Effector CD8-positive, alpha-beta T cell (primary cell): ENCODE measurements around the gene ACTR10.
"Not testable (repeated sequence)": the region's sequence is repeated elsewhere in the genome, so short reads cannot be mapped to it uniquely, and the experiment has no call there.

Experiments used
- DNase-seq: peaks from one replicate; lab custom pipeline; 2025; lab: John Stamatoyannopoulos, UW

Gene ACTR10

GRCh38 chr14:58216544-58216943 is 16.6 kb downstream of the ACTR10 start:
- no peak for DNase-seq

DNA sequence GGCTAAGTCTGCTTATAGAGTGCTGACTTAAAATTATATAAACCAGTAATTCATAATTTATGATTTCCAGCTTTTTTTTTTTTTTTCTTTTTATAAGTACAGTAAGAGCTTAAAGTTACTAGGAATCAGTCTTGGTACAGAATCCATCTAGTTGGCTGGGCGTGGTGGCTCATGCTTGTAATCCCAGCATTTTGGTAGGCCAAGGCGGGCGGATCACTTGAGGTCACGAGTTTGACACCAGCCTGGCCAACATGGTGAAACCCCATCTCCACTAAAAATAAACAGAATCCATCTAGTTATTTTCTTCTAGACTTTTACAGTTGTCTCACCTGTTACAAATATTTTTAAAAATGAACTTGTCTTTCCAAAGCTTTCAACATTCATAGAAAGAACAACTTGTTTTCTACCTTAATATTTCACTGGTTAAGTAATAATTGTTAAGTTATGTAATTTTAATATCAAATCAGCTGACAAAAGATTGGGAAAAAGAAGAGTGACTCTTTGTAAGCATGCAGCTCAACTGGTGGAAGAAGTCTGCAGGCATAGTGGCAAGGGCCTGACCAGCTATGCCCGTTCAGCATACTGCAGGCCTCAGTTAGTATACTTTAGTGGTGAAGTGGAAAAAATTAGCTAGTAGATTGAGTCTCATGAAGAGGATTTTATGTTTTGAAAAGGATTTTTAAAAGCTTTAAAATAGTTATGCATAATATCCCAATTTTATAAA is 27.3 kb downstream of the ACTR10 start:
- no peak for DNase-seq

- no peak for DNase-seq
These were observed 38.6 kb downstream of the ACTR10 start for GRCh38 chr14:58238252-58239243.

- DNase-seq, result peak; percentile 80
These were observed 39.6 kb downstream of the ACTR10 start for GRCh38 chr14:58239244-58240195.

DNA sequence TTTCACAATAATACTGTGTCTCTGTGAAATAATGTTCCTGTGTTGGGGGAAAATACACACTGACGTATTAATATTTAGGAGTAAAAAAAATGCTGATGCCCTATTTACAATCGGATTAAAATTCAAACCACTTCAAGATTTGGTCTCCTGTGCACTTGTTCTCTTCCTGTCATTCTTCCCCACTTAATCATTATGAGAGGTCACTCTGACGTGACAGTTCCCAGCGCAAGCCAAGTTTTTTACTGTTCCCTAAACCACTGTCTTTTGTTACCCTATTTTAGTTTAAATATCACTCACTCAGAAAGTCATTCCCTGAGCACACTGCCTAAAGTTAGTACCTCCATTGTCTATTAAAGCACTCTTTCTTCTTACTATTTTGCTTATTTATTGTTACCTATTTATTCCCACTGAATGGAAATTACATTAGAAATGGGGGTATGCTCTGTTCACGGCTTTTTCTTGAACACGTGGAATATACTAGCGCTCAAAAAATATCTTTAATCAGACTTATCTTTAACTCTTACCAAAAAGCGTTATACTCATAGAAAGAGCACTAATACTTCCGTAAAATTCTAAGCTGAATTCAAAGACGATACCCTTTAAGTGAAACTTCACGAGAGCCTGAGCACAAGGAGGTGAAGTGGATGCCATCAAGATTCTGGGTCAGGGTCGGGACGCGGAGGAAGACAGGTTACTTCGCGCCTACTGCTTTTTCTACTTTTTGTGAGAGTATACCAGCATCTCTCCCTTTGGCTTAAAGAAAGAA is 44.0 kb downstream of the ACTR10 start:
- DNase-seq, result no peak

GRCh38 chr14:58244556-58245387 is 44.8 kb downstream of the ACTR10 start, which contains the start of gene PSMA3:
Gene PSMA3, plus strand, starts transcription at chr14:58244843. Its CDS starts 78 bp downstream, at chr14:58244921.
- peak; percentile 95 for DNase-seq

GRCh38 chr14:58245562-58245961 is 45.6 kb downstream of the ACTR10 start:
- no peak for DNase-seq

GRCh38 chr14:58249611-58250010 is 49.7 kb downstream of the ACTR10 start:
- no peak for DNase-seq

DNA sequence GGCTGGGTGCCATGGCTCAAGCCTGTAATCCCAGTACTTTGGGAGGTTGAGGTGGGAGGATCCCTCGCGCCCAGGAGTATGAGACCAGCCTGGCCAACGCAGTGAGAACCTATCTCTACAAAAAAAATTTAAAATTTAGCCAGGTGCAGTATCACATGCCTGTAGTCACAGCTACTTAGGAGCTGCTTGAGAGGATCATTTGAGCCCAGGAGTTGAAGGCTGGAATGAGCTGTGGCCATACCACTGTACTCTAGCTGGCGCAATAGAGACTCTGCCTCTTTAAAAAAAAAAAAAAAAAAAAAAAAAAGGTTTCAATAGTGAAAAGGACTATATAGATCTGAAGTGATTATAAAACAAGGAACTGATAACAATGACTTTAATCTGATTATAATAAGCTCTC is 58.2 kb downstream of the ACTR10 start:
- no peak for DNase-seq

DNA sequence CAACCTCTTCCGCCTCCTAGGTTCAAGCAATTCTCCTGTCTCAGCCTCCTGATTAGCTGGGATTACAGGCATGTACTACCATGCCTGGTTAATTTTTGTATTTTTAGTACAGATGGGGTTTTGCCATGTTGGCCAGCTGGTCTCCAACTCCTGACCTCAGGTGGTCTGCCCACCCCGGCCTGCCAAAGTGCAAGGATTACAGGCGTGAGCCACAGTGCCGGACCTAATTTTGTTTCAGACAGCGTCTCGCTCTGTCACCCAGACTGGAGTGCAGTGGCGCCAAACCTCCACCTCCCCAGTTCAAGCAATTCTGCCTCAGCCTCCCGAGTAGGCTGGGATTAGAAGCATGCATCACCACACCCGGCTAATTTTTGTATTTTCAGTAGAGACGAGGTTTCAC is 62.1 kb downstream of the ACTR10 start:
- DNase-seq, result not testable (repeated sequence)

- no peak for DNase-seq
These were observed 65.5 kb downstream of the ACTR10 start for GRCh38 chr14:58265401-58265800.

GRCh38 chr14:58270628-58271027 is 70.7 kb downstream of the ACTR10 start:
- no peak for DNase-seq

DNA sequence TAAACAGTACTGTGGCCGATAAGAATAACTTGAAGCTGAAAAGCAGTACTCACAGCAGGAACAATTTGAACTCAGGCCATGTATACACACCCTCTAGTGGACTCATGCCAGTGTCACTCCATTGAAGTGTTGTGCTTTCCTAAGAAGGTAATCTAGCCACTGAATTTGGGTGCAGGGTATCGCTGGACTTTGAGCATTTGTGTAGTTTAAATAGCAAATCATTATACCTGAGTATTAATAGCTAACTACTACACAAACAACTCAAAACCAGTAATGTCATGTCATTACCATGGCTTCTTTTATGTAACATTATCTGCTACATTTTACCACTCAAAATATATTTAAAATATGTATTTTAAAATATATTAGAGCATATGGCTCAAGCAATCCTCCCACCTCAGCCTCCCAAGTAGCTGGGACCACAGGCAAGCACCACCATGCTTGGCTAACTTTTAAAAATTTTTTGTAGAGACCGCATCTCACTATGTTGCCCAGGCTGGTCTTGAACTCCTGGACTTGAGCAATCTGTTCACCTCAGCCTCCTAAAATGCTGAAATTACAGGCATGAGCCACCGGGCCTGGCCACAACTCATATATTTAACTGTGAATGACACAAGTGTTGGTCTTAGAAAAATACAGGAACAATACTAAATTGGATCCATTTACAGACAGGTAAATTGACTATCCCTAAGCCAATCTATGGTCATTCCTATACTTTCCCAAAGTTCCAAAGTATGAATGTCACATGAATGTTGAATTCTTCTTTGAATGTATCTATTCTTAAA is 72.8 kb downstream of the ACTR10 start:
- no peak for DNase-seq

DNA sequence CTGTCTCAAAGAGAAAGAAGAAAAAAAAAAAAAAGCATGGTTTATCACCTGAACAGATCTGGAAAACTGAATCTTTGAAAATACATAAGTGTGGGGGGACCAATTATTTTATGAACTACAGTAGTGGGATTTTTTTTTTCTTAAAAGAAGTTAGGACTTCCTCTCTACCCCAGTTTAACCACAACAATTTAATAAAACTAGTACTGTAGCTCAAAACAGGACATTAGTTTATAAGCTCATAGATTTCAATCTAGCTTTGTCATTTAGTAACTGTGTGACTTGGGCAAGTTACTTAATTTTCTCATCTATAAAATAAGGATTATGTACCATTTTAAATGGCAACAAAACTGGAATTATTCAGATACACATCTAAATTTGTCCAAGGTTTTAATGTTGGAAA is 74.9 kb downstream of the ACTR10 start:
- no peak for DNase-seq

DNA sequence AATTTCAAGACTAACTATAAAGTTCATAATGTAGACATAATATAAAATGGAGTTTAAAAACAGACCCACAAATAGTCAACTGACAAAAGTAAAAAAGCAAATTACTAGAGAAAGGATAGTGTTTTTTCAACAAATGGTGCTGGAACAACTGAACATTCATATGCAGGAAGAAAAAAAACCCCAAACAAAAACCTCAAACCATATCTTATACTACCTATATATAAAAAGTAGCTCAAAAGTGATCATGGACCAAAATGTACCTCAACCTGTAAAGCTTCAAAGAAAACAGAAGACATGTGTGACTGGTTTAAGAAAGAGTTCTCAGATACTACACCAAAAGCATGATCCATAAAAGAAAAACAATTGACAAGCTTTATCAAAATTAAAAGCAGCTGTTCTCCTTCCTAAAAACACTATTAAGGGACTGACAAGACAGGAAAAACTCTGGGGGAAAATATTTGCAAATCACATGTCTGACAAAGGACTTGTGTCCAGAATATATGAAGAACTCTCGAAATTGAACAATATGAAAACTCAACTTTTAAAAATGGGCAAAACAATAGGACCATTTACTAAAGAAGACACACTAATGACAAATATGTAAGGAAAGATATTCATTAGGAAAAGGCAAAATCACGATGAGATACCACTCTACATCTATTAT is 75.7 kb downstream of the ACTR10 start:
- DNase-seq, result no peak

- no peak for DNase-seq
These were observed 76.3 kb downstream of the ACTR10 start for GRCh38 chr14:58276208-58276607.

DNA sequence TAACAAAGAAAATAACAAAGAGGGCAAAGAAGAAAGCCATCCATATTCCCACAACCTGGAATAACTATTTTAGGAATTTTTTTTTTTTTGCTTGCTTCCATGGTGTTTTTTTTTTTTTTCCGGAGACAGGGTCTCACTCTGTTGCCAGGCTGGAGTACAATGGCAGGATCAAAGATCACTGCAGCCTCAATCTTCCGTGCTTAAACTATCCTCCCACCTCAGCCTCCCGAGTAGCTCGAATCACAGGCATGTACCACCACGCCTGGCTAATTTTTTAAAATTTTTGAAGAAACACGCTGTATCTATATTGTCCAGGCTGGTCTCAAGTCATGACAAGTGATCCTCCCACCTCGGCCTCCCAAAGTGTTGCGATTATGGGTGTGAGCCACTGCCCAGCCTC is 78.2 kb downstream of the ACTR10 start:
- no peak for DNase-seq

- DNase-seq, result no peak
These were observed 81.2 kb downstream of the ACTR10 start for GRCh38 chr14:58280954-58281787.
